NCI-H1417 treated with DMSO at 0.1 percent for 48 hours (cell line): ENCODE measurements around the gene MEDAG.
"Not testable (repeated sequence)": the region's sequence is repeated elsewhere in the genome, so short reads cannot be mapped to it uniquely, and the experiment has no call there.

Experiments
- DNase-seq: peaks from one replicate; lab custom pipeline; 2025; lab: John Stamatoyannopoulos, UW

MEDAG gene

DNA sequence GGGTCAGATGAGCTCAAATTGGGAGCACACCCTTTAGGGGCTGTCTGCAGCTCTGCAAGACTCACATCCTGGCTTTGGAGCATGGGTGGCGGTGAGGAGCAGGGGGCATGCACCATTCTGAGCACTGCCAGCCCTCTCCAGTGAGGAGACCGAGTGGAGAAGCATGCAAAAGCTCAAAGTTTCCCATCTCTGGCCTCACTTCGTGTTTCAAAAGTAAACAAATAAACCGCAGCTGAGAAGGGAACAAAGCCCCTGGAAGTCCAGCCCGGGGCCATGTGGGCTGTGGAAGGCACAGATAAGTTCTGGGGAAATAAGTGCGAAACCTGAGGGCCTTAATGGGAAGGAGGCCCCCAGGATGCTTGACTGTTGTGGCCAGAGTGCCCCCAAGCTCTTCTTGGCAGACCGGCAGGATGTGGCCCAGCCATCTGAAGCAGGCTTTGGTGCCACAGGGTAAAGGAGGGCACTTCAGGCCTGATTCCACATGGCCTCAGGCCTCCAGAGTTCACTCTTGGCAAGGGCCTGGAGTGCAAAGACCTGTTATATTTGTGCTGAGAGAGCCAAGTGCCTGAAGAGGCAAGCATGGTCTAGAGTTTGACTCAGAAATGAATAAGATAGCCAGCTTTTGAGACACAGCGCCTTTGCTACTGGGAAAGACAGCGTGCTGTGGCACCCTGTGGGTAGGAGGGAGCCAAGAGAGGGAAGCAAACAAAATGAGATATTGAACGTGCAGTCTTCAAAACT, 1.2 kb downstream of the MEDAG start:
- DNase-seq = no peak

DNA sequence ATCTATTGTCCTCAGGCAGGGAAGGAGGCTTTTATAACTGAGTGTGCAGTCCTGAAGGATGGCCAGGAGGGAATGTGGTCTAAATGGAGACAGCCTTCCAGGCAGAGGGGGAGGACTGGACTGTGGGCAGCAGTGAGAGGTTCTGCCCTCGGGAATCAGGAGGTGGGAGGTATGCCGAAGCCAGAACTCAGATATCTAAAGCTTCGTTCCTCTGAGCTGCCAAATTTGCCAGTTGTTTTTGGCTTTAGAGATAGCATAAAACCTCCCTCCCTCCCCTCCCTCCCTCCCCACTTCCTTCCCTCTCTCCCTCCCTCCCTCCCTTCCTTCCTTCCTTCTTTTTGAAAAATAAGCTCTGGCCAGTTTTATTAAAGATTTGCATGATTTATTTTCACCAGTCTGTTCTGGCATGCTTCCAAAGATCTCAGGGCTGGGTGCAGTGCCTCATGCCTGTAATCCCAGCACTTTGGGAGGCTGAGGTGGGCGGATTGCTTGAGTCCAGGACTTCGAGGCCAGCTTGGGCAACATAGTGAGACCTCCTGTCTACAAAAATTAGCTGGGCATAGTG, 2.4 kb downstream of the MEDAG start:
- DNase-seq = no peak

DNA sequence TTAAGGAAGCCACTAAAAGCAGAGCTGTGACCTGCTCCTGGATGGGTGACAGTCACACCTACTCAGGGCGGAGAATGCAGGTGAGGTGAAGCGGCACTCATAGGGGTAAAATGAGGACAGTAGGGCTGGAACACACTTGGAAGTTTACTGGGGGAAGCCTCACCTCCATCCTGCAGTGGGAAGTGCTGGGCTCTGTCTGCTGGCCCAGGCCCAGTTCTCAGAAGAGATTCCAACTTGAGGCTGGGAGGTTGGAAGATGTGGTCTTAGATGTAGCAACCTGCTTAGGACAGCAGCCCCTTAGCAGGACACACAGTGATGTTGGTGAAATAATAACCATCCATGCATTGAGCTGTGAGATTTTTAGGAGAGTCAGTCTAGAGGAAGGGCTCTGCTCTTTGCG, 4.6 kb downstream of the MEDAG start:
- DNase-seq = no peak

DNA sequence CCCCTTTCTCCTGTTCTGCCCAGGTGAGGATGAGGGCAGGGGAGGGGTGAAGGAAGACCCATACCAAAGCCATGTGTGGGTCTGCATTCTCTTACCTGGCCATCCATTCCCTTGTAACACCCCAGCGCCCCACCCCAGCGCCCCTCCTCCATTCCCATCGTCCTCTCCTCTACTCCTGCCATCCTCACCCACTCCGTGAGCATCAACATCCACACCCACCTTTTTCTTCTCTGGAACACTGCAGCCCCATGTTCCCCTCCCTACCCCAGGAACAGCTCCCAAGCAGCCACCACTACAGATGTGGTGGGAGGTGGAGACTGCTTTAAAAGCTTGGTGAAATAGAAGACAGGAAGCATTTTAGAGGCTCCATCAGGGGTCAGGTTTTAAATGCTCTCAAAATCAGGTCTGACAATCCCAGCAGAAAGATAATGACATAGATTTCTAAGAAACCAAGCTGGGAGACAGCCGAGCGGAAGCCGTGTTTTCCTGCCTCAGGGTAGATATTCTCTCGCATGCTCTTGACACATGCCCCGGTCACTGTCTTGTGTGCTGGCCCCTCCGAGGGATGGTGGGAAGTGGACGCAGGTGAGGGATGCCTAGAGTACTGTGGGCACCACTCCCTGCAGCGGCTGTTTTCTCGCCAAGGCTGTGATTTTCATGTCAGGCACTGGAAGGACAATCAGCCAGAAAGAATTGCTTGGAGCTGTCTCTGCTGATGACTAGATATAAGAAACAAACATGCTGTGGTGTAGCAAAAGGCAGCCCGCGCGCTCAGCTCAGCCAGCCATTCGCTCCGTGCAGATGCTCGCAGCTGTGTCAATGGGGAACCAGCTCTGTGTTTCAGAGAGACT, 9.8 kb downstream of the MEDAG start:
- DNase-seq = peak; percentile 1

DNA sequence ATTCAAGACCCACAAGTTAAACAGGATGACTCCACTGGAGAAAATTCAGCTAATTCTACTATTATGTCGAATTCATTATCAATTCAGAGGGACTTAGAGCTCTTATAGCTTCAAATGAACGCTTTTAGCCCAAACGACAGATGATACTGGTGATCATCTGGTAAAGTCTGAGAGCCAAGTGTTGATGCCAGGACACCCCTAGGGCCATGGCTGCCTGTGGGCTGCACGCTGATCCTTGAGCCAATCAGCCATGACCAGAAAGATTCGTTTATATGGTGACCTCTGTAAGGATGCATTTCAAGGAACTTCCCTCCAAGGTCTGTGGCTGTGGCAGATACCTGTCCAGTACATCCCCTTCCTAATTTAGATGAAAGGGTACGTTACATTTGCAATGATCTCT, 10.9 kb downstream of the MEDAG start:
- DNase-seq = no peak

DNA sequence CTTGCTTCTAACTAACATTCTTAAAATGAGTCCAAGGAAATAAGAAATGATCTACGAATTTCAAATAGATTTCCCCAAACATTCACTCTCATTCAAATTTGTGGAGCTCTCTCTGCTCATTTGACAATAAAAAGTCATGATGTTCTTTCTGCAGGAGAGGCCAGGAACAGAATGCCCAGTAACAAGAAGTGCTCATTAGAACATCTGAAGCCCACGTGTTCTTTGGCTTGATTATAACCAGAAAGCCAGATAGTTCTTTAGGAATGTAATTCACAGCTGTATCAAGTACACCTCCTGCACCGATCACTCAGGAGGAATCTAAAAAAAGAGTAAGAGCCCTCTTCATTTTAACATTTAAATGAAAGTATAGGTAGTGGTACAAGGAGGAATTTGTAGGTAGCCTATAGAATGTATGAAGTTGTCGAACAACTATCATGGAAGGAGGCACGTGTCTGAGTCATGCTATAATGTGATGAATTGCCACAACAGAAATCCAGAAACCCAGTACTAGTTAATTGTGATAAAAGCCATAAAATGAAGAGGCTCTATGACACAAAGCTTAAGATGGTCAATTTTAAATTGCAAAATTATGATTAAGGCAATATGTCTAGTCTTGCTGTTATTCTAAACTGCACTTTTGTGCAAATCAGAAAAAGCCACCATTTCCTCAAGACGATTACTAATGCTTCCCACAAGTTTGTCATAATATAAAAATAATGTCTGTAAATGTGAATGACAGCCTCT, 12.8 kb downstream of the MEDAG start:
- no peak for DNase-seq

DNA sequence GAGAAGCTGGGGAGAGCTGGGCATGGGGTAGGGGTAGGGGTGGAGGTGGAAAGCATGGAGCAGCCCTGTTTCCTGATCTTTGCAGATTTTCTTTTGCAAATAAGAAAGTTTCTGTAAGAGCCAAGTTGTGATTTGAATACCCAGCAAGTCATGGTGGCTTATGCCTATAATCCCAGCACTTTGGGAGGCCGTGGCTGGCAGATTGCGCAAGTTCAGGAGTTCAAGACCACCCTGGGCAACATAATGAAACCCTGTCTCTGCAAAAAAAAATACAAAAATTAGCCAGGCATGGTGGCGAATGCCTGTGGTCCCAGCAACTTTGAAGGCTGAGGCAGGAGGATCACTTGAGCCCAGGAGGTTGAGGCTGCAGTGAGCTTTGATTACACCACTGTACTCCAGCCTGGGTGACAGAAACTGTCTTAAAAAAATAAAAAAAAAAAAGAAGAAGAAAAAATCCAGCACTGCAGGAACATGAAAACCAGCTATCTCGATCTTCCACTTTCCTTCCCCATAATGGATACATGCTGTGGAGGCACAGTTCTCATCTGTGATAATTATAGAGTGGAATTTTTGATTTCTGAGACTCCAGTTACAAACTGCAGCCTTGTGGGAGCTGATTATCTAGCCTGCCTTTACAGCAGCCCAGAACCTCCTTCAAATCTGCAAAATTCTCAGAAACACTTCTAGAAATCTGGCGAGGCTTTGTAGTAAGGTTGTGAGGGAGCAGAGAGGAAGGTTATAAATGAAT, 14.3 kb downstream of the MEDAG start:
- DNase-seq = no peak

DNA sequence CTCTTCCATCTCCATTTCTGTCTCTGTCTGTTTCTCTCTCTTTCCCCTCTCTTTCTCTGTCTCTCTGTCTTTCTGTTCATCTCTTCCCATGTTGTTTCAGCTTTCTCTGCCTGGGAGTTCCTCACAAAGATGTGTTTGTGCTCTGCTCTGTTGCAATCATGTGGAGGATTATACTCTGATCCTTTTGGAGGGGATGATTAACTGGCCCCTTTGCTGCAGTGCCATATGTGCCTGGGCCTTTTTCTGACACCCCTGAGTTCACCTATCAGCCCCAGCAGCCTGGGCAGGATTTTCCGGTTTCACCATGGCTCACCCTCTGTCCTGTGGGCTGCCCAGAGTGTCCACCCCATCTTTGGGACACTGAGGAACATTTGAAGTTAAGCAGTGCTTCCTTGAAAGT, 17.3 kb downstream of the MEDAG start:
- DNase-seq = no peak

DNA sequence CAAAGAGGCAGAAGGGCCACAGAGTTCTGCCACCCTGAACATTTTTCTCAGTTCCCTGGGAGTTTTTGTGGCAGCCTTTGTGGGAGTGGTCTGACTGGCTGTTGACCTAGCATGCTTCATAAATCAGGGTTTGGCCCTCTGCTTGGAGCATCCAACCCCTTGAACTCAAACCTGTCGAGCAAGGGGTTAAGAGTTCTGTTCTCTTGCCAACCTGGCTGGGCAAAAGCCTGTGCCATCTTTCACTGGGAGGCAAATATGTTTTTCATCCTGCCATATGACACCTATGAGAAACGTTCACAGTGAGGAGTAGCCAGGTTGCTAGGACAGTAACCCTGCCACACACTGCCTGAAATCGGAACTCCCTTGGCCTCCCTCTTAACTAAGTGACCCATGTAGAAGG, 18.6 kb downstream of the MEDAG start:
- no peak for DNase-seq

DNA sequence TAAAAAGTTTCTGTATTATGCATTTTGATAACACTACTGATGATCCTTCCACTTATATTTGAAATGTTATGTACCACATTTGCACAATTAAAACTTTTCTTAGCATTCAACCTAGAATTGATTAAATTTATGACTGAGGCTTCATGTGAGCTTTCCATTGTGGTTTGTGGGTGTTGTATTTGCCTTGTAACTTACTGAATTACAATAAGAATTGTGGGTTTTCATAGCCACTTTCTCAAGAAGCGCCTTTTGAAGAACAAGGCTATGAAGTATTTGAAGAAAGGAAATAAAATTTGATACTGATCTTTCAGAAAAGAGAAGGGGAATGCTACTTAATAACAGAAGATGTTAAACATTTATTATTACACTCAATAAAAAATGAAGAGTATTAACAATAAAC, 19.4 kb downstream of the MEDAG start:
- no peak for DNase-seq

DNA sequence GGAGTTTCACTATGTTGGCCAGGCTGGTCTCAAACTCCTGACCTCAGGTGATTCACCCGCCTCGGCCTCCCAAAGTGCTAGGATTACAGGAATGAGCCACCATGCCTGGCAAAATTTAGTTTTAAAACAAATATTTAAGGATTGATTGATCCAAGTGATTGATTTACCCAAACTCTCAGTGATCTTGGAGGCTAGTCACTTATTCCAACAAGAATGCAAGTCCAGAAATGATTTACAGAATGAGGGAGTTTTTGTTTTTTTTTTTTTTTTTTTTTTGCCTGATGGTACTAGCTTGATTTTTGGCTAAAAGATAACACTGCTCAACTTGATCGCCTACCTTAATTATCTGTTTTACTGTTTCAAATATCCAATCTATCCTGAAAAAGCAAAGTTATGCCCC, 20.7 kb downstream of the MEDAG start:
- DNase-seq = no peak

DNA sequence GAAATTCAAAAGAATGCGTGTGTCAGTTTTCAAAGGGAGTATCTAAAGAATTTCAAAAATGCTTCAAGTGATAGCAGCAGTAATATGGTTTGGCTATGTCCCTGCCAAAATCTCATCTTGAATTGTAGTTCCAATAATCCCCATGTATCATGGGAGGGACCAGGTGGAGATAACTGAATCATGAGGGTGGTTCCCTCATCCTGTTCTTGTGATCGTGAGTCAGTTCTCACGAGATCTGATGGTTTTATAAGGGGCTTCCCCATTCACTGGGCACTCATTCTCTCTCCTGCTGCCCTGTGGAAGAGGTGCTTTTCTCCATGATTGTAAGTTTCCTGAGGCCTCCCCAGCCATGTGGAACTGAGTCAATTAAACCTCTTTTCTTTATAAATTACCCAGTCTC, 21.1 kb downstream of the MEDAG start:
- not testable (repeated sequence) for DNase-seq

DNA sequence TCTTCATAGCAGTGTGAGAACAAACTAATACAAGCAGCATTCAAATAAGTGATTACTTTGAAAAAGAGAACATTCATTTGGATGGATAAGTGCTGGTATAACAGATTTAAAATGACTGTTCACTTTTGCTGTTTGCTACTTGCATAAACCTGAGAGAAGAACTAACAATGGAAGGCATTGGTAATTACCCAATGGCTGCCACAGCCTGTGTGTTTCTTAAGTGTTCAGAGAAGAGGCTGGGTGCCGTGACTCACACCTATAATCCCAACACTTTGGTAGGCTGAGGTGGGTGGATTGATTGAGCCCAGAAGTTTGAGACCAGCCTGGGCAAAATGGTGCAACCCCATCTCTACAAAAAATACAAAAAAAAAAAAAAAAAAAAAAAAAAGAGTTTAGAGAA, 21.5 kb downstream of the MEDAG start:
- DNase-seq = no peak

DNA sequence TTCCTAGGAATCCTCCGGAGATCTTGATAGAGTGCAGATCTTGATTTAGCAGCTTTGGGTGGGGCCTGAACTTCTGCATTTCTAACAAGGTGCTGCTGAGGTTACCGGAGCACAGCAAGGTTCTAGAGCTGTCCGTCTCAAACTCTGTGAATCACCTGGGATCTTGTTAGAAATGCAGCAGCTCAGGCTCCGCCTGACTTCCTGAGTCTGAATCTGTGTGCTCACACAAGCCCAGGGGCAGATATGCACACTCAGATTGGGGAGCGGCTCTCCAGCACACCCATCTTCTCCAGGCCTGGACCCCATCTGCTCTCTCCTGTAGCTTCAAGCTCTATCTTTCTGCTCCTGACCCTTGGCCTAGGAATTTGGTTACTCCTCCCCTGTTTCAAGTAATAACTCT, 22.9 kb downstream of the MEDAG start:
- no peak for DNase-seq

DNA sequence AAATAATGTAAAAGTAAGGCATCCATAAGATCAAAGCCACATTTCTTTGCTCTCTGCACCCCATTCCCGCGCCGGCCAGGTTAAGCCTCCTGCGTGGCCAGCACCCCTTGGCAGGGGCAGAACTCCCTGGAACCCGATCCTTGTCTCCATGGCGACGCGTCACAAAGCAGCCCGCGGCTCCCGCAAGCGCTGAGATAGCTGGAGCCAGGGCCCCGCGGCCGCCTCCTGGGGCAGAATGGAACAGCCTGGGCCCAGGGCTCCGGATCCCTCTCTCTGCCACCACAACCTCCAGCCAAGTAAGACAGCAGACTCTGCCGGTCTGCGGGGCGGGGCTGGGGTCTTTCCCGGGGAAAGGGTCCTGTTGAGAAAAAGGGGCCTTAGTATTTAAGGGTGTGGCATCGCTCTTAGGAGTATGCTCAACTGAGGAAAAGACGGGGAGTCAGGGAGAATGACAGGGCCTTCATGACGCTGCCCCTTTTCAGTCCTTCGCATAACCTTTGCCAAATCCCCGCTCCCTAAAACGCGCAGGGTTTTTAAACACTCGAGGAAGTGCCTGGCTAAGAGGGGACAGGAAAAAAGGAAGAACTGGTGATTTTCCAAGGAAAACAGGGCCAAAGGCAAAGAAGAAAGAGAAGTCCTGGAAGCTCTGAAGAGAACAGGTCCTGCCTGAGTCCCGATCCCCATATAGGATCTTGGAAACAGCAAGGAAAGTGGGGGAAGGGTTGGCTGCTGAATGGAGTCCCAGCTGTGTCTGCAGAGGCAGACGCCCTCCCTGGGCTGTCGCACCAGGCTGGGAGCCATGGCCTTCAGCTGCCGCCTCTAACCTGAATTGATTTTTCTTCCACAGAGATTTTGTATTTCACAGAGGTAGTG, 26.6 kb downstream of the MEDAG start, which contains the start of gene TEX26:
TEX26 (plus strand) TSS at position 176 of the 873 bp plus-strand sequence; CDS start at position 236, 60 bp downstream.
- no peak for DNase-seq

DNA sequence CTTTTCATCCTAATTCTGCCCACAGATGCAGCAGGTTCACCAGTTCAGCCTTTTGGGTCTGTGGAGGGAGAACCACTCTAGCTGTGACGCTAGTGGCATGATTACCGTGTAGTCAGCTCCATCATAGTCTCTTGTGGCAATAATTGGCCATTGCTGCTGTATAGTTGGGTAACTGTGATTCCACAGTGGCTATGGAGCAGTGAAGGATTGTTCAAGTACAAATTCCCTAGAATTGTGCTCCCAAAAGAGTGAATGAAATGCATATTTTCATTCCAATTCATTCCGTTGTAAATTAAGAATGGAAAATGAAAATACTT, 27.2 kb downstream of the MEDAG start:
- no peak for DNase-seq

DNA sequence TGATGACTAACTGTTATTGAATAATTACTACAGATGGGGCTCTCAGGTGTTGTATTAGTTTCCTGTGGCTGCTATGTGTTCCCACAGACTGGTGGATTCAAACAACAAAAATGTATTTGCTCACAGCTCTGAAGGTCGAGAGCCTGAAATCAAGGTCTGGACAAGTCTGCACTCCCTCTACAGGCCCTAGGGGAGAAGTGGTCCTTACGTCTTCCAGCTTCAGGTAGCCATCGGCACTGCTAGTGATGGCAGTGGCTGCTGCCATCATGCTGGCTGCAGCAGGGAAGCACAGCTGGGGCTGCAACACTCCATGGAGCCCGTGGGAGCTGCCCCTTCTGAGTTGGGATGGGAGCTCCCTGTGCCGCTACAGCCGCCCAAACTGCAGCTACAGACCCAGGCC, 28.3 kb downstream of the MEDAG start:
- DNase-seq = no peak

DNA sequence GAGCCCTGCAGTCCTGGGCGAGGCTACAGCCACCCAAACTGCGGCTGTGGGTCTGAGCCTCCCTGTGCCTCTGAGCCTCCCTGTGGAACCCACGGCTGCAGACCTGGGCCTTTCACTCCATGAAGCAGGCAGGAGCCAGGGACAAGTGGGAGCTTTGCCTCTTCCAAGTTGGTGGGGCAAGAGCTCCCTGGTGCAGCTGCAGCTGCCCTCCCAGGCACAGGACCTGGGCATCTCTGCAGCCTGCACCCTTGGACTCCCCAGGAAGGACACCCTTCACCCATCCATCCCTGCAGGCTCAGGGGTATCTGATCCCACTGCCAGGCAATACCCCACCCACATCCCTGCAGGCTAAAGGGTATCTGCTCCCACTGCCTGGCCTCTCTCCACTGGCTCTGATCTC, 28.7 kb downstream of the MEDAG start:
- DNase-seq = no peak

DNA sequence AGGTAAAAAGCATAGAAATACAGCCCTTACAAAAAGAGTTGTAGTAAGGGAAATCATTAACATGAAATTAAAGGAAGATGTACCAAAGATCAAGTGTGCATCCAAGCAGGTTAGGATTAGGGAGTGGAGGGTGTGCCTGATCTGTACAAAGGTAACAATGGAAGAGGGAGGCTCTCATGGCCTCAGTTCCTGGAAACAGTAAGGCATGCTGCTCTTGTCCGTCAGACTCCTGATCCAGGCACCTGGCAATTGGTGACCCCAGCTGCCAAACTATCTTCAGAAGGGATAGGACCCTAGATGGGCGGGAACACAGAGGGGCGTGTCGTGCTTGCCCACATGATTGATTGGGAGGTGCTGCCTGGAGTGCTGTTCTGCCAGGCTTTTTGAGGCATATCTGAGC, 30.9 kb downstream of the MEDAG start:
- DNase-seq = no peak

DNA sequence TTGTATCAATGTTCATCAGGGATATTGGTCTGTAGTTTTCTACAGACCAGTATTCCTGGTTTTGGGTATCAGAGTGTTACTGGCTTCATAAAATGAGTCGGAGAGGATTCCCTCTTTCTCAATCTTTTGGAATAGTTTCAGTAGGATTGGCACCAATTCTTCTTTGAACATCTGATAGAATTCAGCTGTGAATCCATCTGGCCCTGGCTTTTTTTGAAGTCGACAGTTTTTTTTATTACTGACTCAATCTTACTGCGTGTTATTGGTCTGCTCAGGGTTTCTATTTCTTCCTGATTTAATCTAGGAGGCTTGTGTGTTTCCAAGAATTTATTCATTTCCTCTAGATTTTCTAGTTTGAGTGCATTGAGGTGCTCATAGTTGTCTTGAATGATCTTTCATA, 37.8 kb downstream of the MEDAG start:
- no peak for DNase-seq
